Loucy (cell line): ENCODE results near the gene HOXA6.

Experiments
- CTCF ChIP-seq: fragments of 200-600 bp; sonication (generic); conservative IDR thresholded peaks from 2 replicates; pipeline ENCODE4 v1.5.1; 2014; ENCODE audit warnings: mild to moderate bottlenecking, antibody characterized with exemption, low read length
- EZH2phosphoT487 ChIP-seq: fragments of 200-600 bp; IDR thresholded peaks from 2 replicates; pipeline ENCODE4 v1.6.1; 2018; ENCODE audit warnings: antibody characterized with exemption, mild to moderate bottlenecking, moderate library complexity, borderline replicate concordance

GRCh38 chr7:27154901-27155815 is 7.6 kb upstream of the HOXA6 start:
- TF ChIP-seq CTCF (no peak), EZH2phosphoT487 (no peak)
